WTC11 (cell line): Measurements from ENCODE around the gene VSIG10L2. TPM values are rescaled to one million over a fixed set of nuclear protein-coding genes. Genes with fewer than 3 reads are reported as not detected.

Experiments
- AR ChIP-seq: fragments of 250-450 bp; sonication (Bioruptor Pico); IDR thresholded peaks from 2 replicates; pipeline ENCODE4 v1.9.0; 2021; ENCODE audit warnings: mild to moderate bottlenecking
- ATF1 ChIP-seq: sonication (generic); formaldehyde crosslinking; IDR thresholded peaks from 2 replicates; pipeline ENCODE4 v1.8.1; 2023; ENCODE audit warnings: mild to moderate bottlenecking, moderate library complexity, missing genetic modification reagents
- FOXK1 ChIP-seq: sonication (generic); formaldehyde crosslinking; IDR thresholded peaks from 2 replicates; pipeline ENCODE4 v1.8.0; 2022; ENCODE audit warnings: mild to moderate bottlenecking, moderate library complexity, missing genetic modification reagents
- HMGA2 ChIP-seq: fragments of 250-450 bp; sonication (Bioruptor Pico); IDR thresholded peaks from 2 replicates; pipeline ENCODE4 v1.4.0; 2021; ENCODE audit warnings: mild to moderate bottlenecking, moderate library complexity
- IRF1 ChIP-seq: sonication (generic); formaldehyde crosslinking; IDR thresholded peaks from 2 replicates; pipeline ENCODE4 v1.8.0; 2023; ENCODE audit warnings: missing genetic modification reagents
- JUN ChIP-seq: sonication (generic); formaldehyde crosslinking; IDR thresholded peaks from 2 replicates; pipeline ENCODE4 v1.8.0; 2023; ENCODE audit warnings: mild to moderate bottlenecking, missing genetic modification reagents
- MYBL2 ChIP-seq: sonication (generic); formaldehyde crosslinking; IDR thresholded peaks from 2 replicates; pipeline ENCODE4 v1.8.1; 2023; ENCODE audit warnings: mild to moderate bottlenecking, moderate library complexity, missing genetic modification reagents
- NFATC4 ChIP-seq: fragments of 250-450 bp; sonication (Bioruptor Pico); IDR thresholded peaks from 2 replicates; pipeline ENCODE4 v1.9.0; 2021; ENCODE audit warnings: mild to moderate bottlenecking
- NR1H2 ChIP-seq: sonication (generic); formaldehyde crosslinking; IDR thresholded peaks from 2 replicates; pipeline ENCODE4 v1.9.0; 2021; ENCODE audit warnings: mild to moderate bottlenecking, moderate library complexity, missing genetic modification reagents
- NR3C1 ChIP-seq: sonication (generic); formaldehyde crosslinking; conservative IDR thresholded peaks from 2 replicates; pipeline ENCODE4 v1.8.1; 2023; ENCODE audit warnings: low read depth, mild to moderate bottlenecking, missing genetic modification reagents
- RELA ChIP-seq: sonication (generic); formaldehyde crosslinking; IDR thresholded peaks from 2 replicates; pipeline ENCODE4 v1.8.1; 2022; ENCODE audit warnings: missing genetic modification reagents, mild to moderate bottlenecking, borderline replicate concordance
- SMAD3 ChIP-seq: sonication (generic); formaldehyde crosslinking; IDR thresholded peaks from 2 replicates; pipeline ENCODE4 v1.8.0; 2022; ENCODE audit warnings: missing genetic modification reagents, mild to moderate bottlenecking, borderline replicate concordance
- SOX15 ChIP-seq: fragments of 250-450 bp; sonication (Bioruptor Pico); IDR thresholded peaks from 2 replicates; pipeline ENCODE4 v1.9.0; 2021; ENCODE audit warnings: mild to moderate bottlenecking
- ZNF121 ChIP-seq: sonication (generic); formaldehyde crosslinking; IDR thresholded peaks from 2 replicates; pipeline ENCODE4 v1.8.0; 2023; ENCODE audit warnings: missing genetic modification reagents
- ZNF138 ChIP-seq: sonication (generic); formaldehyde crosslinking; conservative IDR thresholded peaks from 2 replicates; pipeline ENCODE4 v1.8.1; 2022; ENCODE audit warnings: mild to moderate bottlenecking, moderate library complexity, missing genetic modification reagents
- ZNF416 ChIP-seq: fragments of 250-450 bp; sonication (Bioruptor Pico); IDR thresholded peaks from 2 replicates; pipeline ENCODE4 v1.9.0; 2021; ENCODE audit warnings: mild to moderate bottlenecking, inconsistent platforms
- ZNF532 ChIP-seq: fragments of 250-450 bp; sonication (Bioruptor Pico); IDR thresholded peaks from 2 replicates; pipeline ENCODE4 v1.9.0; 2021; ENCODE audit warnings: mild to moderate bottlenecking, borderline replicate concordance
- total RNA-seq: library from RNA; stranded (reverse); gene quantifications from 3 replicates; pipeline ENCODE4 v1.2.3, GENCODE V29; 2021
- TF ChIP-seq, protein P1 (sequence below): sonication (generic); formaldehyde crosslinking; conservative IDR thresholded peaks from 2 replicates; pipeline ENCODE4 v1.8.1; 2023; ENCODE audit warnings: mild to moderate bottlenecking, low read depth, missing genetic modification reagents, moderate library complexity
- TF ChIP-seq, protein P2 (sequence below): fragments of 250-450 bp; sonication (Bioruptor Pico); IDR thresholded peaks from 2 replicates; pipeline ENCODE4 v1.9.0; 2021; ENCODE audit warnings: moderate library complexity, mild to moderate bottlenecking, inconsistent platforms, borderline replicate concordance
- TF ChIP-seq, protein P3 (sequence below): fragments of 250-450 bp; sonication (Bioruptor Pico); IDR thresholded peaks from 2 replicates; pipeline ENCODE4 v2.1.2; 2022; ENCODE audit warnings: mild to moderate bottlenecking, moderate library complexity
- TF ChIP-seq, protein P4 (sequence below): sonication (generic); formaldehyde crosslinking; IDR thresholded peaks from 2 replicates; pipeline ENCODE4 v1.8.1; 2023; ENCODE audit warnings: mild to moderate bottlenecking, missing genetic modification reagents, moderate library complexity
- TF ChIP-seq, protein P5 (sequence below): sonication (generic); formaldehyde crosslinking; IDR thresholded peaks from 2 replicates; pipeline ENCODE4 v1.8.0; 2022; ENCODE audit warnings: mild to moderate bottlenecking, missing genetic modification reagents

The VSIG10L2 gene
- total RNA-seq, 1 experiment from 2014 or later: not detected

- TF ChIP-seq, protein P1, sequence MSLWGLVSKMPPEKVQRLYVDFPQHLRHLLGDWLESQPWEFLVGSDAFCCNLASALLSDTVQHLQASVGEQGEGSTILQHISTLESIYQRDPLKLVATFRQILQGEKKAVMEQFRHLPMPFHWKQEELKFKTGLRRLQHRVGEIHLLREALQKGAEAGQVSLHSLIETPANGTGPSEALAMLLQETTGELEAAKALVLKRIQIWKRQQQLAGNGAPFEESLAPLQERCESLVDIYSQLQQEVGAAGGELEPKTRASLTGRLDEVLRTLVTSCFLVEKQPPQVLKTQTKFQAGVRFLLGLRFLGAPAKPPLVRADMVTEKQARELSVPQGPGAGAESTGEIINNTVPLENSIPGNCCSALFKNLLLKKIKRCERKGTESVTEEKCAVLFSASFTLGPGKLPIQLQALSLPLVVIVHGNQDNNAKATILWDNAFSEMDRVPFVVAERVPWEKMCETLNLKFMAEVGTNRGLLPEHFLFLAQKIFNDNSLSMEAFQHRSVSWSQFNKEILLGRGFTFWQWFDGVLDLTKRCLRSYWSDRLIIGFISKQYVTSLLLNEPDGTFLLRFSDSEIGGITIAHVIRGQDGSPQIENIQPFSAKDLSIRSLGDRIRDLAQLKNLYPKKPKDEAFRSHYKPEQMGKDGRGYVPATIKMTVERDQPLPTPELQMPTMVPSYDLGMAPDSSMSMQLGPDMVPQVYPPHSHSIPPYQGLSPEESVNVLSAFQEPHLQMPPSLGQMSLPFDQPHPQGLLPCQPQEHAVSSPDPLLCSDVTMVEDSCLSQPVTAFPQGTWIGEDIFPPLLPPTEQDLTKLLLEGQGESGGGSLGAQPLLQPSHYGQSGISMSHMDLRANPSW (CRISPR knock-in tag): peak; percentile 96; the same call in 1 of the 2 replicates
- peak; percentile 100 for TF ChIP-seq RELA (CRISPR knock-in tag)
- peak; percentile 96 for TF ChIP-seq JUN (CRISPR knock-in tag)
- no peak for TF ChIP-seq SOX15
- TF ChIP-seq, protein P2, sequence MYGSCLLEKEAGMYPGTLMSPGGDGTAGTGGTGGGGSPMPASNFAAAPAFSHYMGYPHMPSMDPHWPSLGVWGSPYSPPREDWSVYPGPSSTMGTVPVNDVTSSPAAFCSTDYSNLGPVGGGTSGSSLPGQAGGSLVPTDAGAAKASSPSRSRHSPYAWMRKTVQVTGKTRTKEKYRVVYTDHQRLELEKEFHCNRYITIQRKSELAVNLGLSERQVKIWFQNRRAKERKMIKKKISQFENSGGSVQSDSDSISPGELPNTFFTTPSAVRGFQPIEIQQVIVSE (CRISPR knock-in tag): no peak
- TF ChIP-seq, protein P3, sequence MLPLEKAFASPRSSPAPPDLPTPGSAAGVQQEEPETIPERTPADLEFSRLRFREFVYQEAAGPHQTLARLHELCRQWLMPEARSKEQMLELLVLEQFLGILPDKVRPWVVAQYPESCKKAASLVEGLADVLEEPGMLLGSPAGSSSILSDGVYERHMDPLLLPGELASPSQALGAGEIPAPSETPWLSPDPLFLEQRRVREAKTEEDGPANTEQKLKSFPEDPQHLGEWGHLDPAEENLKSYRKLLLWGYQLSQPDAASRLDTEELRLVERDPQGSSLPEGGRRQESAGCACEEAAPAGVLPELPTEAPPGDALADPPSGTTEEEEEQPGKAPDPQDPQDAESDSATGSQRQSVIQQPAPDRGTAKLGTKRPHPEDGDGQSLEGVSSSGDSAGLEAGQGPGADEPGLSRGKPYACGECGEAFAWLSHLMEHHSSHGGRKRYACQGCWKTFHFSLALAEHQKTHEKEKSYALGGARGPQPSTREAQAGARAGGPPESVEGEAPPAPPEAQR (CRISPR knock-in tag): no peak
- peak; percentile 98 for TF ChIP-seq IRF1
- peak; percentile 99 for TF ChIP-seq MYBL2 (CRISPR knock-in tag)
- TF ChIP-seq, protein P4, sequence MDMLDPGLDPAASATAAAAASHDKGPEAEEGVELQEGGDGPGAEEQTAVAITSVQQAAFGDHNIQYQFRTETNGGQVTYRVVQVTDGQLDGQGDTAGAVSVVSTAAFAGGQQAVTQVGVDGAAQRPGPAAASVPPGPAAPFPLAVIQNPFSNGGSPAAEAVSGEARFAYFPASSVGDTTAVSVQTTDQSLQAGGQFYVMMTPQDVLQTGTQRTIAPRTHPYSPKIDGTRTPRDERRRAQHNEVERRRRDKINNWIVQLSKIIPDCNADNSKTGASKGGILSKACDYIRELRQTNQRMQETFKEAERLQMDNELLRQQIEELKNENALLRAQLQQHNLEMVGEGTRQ (CRISPR knock-in tag): peak; percentile 88
- peak; percentile 92; the same call in 1 of the 2 replicates for TF ChIP-seq NR1H2
- TF ChIP-seq AR (CRISPR knock-in tag): no peak
- peak; percentile 100 for TF ChIP-seq ZNF138 (CRISPR knock-in tag)
- no peak for TF ChIP-seq ZNF121 (CRISPR knock-in tag)
- peak; percentile 97 for TF ChIP-seq ATF1 (CRISPR knock-in tag)
- TF ChIP-seq ZNF532 (CRISPR knock-in tag): peak; percentile 85
- peak; percentile 99 for TF ChIP-seq SMAD3 (CRISPR knock-in tag)
- TF ChIP-seq, protein P5, sequence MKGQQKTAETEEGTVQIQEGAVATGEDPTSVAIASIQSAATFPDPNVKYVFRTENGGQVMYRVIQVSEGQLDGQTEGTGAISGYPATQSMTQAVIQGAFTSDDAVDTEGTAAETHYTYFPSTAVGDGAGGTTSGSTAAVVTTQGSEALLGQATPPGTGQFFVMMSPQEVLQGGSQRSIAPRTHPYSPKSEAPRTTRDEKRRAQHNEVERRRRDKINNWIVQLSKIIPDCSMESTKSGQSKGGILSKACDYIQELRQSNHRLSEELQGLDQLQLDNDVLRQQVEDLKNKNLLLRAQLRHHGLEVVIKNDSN (CRISPR knock-in tag): peak; percentile 90
- TF ChIP-seq ZNF416 (CRISPR knock-in tag): no peak
- peak; percentile 99 for TF ChIP-seq FOXK1
- no peak for TF ChIP-seq NFATC4 (CRISPR knock-in tag)
- no peak for TF ChIP-seq HMGA2 (CRISPR knock-in tag)
- peak; percentile 98 for TF ChIP-seq NR3C1 (CRISPR knock-in tag)
Observed at GRCh38 chr11:125903711-125904659, 41.9 kb upstream of the VSIG10L2 start, which contains the start of gene DDX25 (continued).
